ENCODE measurements around the gene DDX39B.
"Not testable (repeated sequence)": the region's sequence is repeated elsewhere in the genome, so short reads cannot be mapped to it uniquely, and the experiment has no call there.

Gene DDX39B

DNA sequence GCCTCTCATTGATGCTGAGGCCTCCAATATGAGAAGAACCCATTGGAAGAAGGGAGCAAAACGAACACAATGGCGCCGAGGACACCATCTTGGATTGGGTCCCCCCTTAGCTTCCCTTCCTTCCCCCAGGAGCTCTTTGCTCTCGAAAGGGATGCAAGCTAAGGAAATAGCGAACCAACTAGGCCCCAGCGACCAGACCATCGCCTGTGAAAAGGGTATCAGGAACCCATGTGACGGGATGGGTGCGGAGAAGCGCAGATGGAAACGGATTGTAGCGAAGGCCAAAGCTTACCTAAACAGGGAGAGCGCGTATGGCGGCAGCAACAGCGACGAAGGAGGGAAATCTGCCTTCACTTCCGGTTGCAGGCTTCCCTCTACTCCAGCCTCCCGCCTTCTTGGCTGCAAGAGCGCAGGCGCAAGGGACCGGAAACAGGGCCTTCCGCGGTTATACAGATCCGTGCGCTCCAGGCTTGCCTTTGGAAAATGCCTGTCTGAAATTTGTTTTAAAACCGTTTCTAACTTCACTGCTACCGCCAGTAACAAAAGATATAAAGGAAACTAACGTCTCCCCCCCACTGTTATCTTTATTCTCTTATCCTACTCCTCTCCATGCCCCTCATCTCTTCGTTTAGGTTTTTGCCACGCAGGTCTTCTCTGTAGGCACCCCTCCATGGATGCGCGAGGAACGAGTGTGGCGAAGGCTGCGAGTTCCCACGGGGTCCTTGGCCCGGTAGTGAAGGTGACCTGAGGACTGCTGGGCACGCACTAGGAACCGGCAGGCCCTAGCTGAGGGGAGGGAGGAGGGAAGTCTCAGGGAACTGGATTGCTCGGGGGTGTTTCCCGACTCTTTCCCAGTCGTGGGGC lies at the start of gene DDX39B:
Gene DDX39B, minus strand, starts transcription at position 346 of the 864 bp plus-strand sequence. CDS start 1,471 bp downstream, outside the sequence.
- DNase-seq = peak; percentile 94

DNA sequence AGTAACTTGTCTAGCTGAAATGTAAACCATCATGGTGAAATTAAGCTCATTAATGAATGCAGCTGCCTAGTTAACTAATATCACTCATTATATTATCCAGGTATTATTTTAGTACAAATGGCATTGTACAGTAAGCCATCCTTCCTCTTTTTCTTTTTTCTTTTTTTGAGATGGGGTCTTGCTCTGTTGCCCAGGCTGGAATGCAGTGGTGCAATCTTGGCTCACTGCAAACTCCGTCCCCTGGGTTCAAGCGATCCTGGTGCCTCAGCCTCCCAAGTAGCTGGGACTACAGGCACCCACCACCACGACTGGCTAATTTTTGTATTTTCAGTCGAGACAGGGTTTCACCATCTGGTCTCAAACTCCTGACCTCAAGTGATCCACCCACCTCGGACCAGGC lies 48.9 kb upstream of the DDX39B start:
- DNase-seq = not testable (repeated sequence)

DNA sequence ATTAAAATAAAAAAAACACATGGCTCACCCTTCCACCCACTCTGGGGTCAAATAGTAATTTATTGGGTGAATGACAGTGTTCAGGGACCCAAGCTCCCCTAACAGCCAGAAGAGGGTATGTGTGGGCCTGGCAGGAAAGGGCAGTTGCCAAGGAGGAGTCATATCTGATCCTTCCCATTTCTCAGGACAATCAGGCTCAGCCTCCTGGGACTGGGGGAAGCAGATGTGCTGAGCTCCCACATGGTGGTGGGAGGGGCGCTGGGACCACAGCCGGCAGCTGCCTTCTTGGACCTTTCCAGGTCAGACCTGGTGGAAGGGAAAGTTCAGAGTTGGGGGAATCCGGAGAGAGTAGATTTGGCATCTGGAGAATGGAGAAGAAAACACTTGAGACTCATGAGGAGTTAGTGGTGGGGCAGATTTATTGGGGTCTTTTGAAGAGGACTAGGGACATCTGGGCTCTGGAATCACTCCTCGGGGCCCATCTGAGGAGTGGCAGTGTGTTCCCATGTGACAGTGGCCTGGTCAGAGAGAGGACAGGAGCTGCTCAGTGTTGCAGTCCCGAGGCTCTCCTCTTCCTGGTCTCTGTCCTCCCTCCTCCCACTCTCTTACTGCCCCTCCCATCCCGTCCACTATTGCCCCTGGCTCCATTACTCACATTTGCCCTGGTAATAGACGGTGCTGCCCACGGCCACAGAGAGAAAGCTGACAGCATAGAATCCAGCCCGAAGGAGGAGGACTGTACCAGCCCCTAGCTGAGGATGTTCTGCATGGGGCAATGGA lies 47.3 kb upstream of the DDX39B start:
- DNase-seq = no peak

DNA sequence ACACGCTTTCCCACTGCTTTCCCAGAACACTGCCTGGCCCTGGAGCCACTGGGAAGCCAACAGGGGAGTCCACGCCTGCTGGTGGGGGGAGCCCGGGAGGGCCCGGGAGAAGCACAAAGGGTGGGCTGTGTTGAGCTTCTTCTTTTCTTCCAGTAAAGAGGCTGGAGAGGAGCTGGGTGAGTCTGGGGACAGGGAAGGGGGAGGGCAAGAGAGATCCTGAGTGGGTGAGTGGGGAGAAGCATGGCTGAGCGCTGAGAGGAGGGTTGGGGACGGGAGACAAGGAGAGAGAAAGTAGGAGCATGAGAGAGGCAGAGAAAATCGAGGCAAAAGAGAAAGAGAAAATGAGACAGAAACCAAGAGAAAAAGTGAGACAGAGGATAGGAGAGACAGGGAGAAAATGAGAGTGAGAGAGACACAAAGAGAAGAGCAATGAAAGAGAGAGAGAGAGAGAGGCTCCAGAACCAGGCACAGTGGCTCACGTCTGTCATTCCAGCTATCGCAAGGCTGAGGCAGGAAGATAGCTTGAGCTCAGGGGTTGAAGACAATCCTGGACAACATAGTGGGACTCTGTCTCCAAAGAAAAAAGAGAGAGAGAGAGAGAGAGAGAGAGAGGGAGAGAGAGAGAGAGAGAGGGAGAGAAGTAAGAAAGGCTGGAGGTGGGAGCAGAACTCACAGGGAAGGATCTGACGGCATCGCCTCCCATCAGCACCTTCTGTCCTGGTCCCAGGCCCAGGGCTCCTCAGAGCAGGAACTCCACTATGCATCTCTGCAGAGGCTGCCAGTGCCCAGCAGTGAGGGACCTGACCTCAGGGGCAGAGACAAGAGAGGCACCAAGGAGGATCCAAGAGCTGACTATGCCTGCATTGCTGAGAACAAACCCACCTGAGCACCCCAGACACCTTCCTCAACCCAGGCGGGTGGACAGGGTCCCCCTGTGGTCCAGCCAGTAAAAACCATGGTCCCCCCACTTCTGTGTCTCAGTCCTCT lies 46.3 kb upstream of the DDX39B start:
- no peak for DNase-seq

DNA sequence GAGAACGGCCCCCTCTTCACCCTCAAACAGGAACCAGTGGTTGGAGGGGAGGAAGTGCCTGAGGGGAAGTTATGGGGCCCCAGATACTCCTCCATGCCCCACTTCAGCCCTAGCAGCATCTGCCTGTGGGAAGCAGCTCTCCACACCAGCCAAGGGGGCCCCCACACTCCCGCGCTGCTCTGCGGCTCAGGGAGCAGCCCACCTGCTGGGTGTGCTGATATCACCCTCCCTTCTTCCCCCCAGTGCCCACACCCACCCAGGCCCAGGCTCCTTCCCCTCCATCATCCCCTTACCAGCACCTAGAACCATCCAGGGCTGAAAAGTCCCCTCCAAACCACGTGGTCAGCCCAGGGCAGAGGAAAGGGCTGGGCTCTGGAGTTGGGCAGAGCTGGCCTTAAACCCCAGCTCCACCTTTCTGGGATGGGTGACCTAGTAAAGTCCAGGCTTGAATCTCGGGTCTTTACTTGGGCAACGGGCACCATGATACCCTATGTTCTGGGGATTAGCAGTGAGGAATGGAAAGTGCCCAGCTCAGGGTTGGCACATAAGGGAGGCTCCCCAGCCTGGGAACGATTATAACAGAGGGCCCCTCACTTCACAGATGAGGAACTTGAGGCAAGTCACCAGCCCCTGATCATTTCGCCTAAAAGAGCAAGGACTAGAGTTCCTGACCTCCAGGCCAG lies 44.9 kb upstream of the DDX39B start:
- DNase-seq = no peak

DNA sequence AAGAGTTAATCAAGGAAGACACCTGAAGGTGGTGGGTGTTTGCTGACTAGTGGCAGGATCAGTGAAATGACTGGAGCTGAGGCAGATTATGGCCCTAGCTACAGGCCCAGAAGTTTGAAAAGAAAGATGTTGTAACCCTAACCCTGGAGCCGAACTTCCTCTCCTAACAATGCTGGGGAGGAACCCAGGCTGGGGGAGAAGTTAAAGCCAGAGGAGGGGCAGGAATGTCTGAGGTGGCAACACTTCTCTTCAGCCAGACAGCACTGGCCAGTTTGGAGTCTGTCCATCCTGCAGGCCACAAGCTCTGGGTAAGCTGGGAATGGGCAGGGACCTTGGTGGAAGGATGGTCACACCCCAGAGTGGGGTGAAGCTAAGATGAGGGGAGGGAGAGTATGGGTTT lies 44.2 kb upstream of the DDX39B start, which contains the start of gene LST1:
Gene LST1, plus strand, starts transcription at position 270 of the 400 bp plus-strand sequence. CDS start 1,023 bp downstream, outside the sequence.
- no peak for DNase-seq

DNA sequence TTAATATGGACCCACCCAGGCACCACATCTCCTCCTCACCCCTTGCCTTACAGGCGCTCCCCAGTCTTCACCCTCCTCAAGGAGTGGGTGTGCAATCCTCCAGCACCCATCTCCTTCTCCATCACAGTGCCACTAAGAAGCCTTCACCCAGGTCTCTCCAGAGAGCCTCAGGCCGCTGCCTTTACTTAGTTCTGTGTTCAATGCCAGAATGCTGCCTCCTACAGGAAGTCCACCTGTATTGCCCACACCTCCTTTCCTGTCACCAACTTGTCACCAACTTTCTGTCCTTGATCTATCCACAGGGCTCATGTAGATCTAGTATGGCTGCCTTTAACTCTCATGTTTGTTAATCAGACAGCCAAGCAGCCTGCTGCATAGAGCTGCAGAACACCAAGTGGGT lies 43.7 kb upstream of the DDX39B start:
- no peak for DNase-seq

DNA sequence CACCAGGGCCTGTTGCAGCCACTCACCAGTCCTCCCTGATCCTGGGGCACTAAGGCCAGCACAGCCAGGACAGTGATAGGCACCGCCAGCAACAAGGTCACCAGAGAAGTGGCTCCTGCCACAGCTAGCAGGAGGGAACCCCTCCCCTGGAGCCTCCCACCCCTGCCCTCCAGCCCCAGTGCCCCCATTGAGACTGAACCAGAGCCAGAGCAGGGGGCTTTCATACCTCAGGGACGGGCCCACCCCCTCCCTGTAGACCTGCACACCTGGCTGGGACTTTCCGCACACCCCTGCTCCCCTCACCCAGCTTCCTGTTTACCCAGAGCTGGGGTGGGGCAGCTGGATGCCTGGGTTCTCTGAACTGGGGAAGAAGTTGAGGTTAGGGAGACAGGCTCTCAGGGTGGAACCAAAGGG lies 40.4 kb upstream of the DDX39B start, which contains the start of gene LTB:
Gene LTB, minus strand, starts transcription at position 195 of the 414 bp plus-strand sequence. Its CDS starts 7 bp downstream, at position 188.
- DNase-seq = no peak

DNA sequence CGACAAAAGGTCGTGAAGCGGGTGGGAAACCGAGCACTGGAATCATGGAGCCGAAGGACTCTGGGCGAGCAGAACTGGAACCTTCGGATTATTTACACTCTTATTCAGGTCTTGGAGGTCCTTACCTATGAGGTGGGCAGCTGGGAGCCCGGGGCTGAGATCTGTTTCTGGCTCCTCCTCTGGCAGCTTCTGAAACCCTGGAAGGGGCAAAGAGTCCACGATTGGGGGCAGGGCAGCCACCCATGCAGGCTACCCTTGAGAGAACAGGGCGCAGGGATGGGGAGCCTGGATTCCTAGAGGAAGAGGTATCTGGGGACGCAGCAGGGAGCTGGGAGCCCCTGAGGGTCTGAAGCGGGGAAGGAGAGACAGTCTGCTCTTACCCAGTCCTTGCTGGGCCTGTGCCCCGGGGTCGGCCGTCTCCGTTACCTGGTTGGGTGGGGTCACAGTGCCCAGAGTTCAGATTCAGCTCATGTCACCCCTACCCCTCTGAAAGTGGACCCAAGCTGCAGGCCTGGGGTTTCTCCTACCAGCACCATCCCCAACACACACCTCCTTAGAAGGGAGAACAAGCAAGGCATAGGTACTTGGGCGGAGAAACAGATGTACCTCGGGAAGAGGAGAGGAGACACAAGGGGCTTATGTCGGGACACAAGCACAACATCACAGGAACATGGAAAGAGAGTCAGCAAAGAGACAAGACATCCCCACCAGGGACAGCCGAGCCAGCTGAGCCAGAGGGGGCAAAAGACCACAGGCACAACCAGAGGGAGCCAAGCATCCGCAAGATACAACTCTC lies 39.8 kb upstream of the DDX39B start:
- DNase-seq = no peak

DNA sequence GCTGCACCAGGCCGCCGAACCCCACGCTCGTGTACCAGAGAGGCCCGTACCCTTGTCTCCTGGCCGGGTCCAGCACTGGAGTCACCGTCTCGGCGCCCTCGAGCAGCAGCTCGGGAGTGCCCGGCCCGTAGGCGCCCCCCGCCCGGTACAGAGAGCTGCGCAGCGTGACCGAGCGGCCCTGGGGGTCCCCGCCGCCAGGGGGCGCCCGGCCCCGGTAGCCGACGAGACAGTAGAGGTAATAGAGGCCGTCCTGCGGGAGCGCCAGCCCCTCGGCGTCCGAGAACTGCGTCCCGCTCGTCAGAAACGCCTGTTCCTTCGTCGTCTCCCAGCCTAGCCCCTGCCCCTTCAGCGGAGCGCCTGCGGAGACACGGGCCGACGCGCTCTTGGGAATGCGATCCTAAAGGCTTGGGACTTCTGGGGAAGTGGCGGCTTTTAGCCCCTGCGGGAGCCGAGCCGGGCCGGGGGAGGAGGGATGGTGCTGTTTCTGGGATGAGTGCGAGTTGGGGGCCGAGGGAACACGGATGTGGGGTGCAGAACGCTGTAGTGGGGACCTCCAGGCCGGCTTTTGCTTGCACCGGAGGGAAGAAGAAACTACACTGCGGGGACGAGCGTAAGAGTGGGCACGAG lies 39.1 kb upstream of the DDX39B start:
- DNase-seq = no peak

DNA sequence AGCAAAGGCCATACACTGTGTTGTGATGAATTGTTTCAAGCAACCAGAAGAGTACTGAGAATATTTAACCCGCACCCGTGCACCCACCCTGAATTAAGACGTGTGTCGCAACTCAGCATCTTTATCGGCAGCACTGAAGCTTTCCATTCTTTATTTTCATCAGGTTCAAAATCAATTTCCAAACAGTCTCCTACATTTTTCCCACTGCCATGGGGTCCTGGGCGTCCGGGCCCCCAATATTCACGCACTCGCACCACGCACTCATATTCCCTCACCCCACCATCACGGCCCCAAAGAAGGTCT lies 38.6 kb upstream of the DDX39B start:
- DNase-seq = no peak

DNA sequence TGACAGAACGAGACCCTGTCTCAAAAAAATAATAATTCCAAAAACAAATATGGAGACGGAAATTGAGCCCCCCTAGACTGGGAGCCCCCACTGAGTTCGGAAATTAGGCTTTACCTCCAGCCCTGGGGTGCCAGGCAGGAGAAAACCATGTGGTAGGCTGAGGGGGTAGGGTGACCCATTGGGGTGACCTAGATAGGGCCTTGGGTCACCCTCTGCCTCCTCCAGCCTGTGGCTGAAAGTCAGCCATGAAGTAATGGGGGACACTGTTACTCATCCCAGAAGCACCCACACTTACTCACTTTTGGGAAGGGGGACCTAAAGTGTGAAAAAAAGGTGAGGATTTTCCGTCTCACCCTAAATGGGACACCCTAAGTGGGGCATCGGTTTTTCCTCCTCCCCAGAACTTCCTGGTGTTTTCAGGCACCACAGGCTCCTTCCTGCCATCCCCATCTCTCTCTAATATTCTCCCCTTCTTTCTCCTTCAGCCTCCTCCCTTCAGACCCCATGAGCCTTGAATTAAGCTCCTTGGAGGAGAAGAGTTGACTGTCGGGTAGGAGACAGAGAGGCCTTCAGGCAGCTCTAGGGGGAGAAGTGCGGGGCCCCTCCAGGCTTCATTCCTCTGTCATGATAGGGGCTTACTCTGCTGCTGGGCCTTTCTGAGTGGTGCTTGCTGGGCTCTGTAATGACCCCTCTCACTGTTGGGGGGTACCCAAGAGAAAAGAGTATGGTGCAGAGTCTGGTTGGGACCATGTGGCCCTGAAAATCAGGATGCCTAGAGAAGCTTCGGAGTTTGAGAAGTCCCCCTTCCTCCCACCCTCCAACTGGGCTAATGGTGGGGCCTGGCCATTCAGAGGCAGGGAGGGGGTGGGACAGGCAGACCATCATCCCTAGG lies 38.0 kb upstream of the DDX39B start:
- DNase-seq = no peak

DNA sequence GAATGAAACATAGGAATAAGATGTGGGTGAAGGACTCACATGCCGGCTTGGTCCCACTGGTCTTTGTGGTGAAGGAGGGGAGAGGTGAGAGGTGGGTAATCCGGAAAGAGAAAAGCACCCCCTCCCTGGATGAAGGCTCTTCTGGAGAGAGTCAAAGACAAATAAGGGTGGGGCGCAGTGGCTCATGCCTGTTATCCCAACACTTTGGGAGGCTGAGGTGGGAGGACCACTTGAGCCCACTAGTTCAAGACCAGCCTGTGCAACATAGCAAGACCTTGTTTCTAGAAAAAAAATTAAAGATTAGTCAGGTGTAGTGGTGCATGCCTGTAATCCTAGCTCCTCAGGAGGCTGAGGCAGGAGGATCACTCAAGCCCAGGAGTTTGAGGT lies 37.3 kb upstream of the DDX39B start:
- no peak for DNase-seq

DNA sequence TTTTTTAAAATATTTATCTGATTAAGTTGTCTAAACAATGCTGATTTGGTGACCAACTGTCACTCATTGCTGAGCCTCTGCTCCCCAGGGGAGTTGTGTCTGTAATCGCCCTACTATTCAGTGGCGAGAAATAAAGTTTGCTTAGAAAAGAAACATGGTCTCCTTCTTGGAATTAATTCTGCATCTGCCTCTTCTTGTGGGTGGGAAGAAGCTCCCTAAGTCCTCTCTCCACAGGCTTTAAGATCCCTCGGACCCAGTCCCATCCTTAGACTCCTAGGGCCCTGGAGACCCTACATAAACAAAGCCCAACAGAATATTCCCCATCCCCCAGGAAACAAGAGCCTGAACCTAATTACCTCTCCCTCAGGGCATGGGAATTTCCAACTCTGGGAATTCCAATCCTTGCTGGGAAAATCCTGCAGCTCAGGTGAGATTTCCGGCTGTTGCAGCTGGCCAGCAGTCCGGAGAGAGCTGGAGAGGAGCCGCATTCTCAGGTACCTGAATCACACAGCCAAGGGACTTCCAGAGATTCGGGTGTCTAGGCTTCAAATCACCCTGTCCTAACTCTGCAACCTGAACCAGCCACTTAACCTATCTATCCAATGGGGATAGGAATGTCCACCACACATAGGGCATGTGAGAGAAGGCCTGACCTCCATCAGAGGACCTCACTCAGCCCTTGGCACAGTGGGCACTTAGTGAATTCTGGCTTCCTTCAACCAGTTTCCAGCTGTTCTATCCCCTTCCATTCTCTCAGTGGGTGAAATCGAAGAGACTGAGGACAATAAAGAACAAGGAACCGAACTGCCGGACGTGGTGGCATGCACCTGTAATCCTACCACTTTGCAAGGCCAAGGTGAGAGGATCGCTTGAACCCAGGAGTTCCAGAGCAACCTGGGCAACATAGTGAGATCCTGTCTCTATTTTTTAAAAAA lies 36.6 kb upstream of the DDX39B start:
- DNase-seq = no peak

DNA sequence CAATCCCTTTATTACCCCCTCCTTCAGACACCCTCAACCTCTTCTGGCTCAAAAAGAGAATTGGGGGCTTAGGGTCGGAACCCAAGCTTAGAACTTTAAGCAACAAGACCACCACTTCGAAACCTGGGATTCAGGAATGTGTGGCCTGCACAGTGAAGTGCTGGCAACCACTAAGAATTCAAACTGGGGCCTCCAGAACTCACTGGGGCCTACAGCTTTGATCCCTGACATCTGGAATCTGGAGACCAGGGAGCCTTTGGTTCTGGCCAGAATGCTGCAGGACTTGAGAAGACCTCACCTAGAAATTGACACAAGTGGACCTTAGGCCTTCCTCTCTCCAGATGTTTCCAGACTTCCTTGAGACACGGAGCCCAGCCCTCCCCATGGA lies 35.8 kb upstream of the DDX39B start:
- no peak for DNase-seq

DNA sequence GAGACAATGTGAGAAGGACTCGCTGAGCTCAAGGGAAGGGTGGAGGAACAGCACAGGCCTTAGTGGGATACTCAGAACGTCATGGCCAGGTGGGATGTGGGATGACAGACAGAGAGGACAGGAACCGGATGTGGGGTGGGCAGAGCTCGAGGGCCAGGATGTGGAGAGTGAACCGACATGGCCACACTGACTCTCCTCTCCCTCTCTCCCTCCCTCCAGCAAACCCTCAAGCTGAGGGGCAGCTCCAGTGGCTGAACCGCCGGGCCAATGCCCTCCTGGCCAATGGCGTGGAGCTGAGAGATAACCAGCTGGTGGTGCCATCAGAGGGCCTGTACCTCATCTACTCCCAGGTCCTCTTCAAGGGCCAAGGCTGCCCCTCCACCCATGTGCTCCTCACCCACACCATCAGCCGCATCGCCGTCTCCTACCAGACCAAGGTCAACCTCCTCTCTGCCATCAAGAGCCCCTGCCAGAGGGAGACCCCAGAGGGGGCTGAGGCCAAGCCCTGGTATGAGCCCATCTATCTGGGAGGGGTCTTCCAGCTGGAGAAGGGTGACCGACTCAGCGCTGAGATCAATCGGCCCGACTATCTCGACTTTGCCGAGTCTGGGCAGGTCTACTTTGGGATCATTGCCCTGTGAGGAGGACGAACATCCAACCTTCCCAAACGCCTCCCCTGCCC lies 35.2 kb upstream of the DDX39B start:
- DNase-seq = no peak

DNA sequence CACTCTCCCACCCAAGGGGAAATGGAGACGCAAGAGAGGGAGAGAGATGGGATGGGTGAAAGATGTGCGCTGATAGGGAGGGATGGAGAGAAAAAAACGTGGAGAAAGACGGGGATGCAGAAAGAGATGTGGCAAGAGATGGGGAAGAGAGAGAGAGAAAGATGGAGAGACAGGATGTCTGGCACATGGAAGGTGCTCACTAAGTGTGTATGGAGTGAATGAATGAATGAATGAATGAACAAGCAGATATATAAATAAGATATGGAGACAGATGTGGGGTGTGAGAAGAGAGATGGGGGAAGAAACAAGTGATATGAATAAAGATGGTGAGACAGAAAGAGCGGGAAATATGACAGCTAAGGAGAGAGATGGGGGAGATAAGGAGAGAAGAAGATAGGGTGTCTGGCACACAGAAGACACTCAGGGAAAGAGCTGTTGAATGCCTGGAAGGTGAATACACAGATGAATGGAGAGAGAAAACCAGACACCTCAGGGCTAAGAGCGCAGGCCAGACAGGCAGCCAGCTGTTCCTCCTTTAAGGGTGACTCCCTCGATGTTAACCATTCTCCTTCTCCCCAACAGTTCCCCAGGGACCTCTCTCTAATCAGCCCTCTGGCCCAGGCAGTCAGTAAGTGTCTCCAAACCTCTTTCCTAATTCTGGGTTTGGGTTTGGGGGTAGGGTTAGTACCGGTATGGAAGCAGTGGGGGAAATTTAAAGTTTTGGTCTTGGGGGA lies 34.3 kb upstream of the DDX39B start:
- no peak for DNase-seq

Data from NCI-H187 treated with DMSO at 0.1 percent for 48 hours (cell line).